Fibroblast of the conjunctiva (primary cell): ENCODE measurements around the gene SIRPB2.
"Not testable (repeated sequence)": the region's sequence is repeated elsewhere in the genome, so short reads cannot be mapped to it uniquely, and the experiment has no call there.

Experiments used
- DNase-seq: peaks from one replicate; pipeline ENCODE4 v3.0.0-alpha.2; 2010; ENCODE audit warnings: low read depth

Gene SIRPB2

DNA sequence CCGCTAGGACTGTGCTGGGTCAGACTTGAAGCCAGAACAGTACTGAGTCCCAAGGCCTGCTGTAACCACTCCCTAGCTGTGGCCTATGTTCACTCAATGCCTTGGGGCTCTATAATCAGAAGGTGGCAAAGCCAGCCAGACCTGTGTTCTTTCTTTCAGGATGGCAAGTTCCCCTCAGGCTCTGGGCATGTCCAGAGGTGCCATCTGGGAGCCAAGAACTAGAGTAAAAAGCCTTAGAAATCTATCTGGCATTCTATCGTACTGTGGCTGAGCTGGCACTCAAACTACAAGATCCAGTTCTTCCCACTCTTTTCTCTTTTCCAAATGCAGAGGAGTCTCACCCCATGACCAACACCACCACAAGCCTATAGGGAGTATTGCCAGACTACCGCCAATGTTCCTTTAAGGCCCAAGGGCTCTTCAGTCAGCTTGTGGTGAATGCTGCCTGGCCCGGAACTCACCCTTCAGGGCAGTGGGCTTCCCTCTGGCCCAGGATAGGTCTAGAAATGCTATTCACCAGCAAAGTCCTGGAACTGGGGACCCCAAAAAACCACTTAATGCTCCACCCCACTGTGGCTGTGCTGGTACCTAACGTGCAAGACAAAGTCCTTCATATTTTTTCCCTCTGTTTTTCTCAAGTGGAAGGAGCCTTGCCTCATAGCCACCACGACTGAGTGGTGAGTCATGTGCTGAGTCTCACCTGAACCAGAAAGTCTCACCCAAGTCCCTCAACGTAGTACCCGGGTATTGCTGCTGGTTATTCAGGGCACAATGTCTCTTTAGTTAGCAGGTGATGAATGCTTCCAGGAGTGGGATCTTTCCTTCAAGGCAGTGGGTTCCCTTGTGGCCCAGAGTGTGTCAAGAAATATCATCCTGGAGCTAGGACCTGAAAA lies 8.6 kb upstream of the SIRPB2 start:
- DNase-seq = no peak

GRCh38 chr20:1497371-1497770 lies 6.2 kb upstream of the SIRPB2 start:
- DNase-seq = not testable (repeated sequence)

- no peak for DNase-seq
Observed at GRCh38 chr20:1496930-1497329, 5.7 kb upstream of the SIRPB2 start.

DNA sequence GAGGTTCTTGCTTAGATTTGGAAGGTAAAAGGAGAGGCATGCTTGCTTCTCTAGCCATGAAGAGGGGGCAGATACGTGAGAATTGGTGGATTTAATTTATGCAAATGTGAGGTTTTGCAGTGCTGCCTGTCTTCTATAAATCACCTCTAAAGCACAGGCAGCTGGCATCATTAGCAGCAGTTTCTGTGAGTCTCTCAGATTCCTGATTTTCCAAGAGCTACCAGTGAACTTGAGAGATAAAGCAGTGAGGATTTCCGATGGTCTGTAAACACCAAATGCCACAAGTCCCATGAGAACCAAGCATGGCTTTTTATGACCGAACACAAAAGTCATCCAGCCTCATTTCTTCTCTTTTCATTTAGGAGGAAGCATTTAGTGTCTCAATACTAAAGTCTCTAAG lies 3.2 kb upstream of the SIRPB2 start:
- DNase-seq = no peak

DNA sequence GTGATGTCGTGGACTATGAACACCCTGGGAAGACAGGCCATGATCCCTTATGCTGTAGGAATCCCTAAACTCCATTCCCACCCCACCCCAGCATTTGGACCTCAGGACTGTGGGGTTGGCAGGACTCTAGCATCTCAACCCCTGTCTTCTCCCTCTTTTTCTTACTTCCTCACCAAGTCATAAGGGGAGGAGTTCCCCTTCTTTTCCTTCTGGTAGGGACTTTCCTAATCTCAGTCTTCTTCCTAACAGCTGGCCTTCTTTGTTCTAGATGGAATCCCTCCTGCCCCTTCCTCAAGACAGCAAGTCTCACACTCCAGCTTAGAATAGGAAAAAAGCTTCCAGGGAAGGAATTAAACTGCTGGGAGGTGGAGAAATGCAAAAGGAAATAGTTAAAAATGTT lies 2.3 kb upstream of the SIRPB2 start:
- no peak for DNase-seq

- DNase-seq = no peak
Observed at GRCh38 chr20:1491860-1492642, 831 bp upstream of the SIRPB2 start.

DNA sequence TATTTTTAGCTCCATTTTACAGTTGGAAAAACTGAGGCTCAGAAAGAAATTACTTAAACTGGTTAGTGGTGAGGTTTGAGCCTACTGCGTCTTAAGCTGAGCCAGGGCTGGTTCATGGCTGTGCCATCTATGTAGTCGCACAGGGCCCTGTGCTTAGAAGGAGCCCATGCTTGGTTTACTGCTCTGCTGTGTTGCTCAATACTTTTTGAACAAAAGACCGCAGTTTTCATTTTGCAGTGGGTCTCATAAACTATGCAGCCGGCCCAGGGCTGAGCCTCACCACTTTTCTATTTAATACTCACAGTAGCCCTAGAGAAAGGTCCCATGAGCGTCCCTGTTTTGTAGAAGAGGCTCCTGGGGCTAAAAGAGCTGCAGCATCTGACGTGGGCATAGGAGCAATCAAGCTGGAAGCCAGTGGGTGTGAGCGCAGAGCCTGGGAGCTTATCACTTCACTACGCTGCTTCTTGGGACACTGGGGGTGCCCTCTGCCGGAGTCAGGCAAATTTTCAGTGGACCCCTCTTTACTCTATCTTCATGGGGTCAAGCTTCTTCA lies 501 bp downstream of the SIRPB2 start:
- no peak for DNase-seq

DNA sequence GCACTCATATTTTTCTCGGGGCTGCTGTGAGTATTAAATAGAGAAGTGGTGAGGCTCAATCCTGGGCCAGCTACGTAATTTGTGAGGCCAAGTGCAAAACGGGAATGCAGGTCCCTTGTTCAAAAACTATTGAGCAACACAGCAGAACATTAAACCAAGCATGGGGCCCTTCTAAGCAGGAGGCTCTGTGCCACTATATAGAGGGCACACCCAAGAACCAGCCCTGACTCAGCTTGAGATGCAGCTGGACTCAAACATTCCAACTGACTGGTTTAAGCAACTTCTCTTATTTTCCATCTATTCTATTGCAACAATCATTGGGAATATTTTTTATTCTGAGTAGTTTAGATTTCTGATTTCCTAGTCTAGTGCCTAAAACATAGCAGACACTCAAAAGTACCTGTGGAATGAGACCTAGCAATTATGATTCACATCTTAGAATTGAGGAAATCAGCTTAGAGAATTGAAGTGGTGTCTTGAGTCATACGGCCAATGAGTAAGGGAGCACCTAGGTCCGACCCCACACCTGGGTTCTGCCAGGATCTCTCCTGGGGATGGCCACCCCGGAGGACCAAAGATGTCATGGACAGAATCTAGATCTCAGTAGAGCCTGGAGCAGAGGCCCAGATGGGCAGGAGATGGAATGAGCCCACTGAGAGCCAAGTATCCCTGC lies 1.3 kb downstream of the SIRPB2 start:
- no peak for DNase-seq

GRCh38 chr20:1489325-1489724 lies 1.9 kb downstream of the SIRPB2 start:
- DNase-seq = no peak

GRCh38 chr20:1486566-1486965 lies 4.7 kb downstream of the SIRPB2 start:
- DNase-seq = no peak

DNA sequence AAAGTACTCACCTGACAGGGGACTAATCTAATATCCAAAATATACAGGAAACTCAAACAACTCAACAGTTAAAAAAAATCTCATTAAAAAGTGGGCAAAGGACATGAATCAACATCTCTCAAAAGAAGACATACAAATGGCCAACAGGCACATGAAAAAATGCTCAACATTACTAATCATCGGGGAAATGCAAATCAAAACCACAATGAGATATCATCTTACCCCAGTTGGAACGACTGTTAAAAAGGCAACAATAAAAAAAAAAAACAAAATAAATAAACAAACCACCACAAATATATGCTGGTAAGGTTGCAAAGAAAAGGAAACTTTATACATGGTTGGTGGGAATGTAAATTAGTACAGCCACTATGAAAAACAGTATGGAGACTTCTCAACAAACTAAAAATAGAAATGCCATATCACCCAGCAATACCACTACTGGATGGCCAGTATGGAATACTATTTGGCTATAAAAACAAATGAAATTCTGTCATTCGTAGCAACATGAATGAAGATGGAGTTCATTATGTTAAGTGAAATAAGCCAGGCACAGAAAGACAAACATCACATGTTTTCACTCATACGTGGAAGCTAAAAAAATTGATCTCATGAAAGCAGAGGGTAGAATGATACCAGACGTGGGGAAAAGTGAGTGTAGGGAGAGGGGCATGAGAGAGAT lies 6.6 kb downstream of the SIRPB2 start:
- no peak for DNase-seq

DNA sequence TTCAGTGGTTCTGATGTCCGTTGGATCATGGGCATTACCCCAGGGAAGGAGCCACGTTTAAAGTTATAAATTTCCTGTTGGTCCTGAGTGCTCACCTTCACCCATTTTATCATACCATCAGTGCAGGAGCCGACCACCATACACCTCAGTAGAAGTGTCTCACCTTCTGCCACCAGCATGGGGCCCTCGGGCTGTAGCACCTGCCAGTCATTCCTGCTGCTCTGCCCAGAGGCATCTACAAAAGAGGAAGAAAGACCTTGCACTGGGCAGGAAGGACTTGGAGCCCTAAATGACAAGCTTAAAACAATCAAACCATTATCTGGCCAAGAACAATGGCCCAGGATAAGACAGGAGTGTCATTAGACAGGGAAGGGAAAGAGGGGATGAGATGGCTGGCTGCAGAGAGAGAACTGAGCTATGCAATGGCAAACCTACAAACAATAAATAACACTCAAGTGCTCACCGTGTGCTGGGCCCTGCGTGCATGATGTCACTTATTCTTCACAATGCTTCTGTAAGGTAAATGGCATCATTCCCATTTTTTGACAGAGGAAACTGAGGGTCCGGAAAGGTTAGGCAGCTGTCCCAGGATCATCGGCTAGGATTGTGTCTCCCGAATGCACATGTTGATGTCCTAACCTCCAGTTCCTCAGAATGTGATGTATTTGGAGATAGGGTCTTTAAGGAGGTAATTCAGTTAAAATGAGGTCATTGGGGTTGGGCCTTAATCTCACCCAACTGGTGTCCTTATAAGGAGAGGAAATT lies 11.2 kb downstream of the SIRPB2 start:
- DNase-seq = no peak

DNA sequence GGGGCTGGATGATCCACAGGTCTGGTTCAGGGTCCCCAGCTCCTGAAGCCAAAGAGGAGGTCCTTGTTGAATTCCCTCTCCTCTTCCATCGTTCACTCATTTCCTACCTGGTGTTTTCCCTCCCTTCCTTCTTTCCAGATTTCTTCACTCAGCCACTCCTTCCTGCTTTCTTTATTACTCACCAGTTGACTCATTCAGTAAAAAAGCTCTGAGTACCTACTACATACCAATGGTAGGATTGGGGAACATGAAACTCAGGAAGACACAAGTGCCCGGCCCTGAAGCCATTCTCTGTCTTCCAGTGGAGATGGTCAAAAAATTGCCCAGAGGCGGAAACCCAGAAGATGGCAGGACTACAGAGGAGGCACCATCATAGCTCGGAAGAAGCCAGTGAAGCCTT lies 12.7 kb downstream of the SIRPB2 start:
- no peak for DNase-seq

GRCh38 chr20:1477896-1478490 lies 13.2 kb downstream of the SIRPB2 start:
- DNase-seq = no peak

DNA sequence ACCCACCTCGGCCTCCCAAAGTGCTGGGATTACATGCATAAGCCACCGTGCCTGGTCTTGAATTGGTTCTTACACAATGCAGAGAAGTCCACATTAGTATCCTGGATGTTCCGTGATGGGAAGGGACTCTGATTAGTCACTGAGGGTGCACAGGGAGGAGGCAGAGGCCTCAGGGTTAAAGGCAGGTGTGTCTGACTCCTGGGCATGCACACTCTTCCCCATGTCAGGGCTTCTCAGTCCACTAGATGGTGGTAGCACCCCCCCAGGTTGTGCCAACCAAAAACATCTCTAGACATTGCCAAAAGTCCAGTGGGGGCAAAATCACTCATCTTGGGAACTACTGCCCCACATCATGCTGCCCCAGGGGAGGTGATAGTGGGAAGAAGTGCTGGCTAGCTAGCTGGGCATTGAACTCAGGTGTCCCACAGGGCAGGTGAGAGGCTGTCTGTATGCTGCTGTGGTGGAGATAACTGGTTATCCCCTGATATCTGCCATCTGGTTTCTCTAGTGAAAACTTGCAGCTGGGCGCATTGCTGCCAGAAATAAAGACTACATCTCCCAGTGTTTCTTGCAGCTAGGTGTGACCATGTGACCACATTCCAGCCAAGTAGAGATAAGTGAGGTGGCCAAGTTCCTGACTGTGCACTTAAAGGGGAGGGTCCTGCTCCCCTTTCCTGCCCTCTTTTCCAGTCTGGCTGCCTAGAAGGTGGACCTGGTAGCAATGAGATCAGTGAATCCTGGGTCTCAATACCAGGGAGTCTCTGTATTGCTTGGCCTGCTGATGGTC lies 16.2 kb downstream of the SIRPB2 start:
- no peak for DNase-seq

DNA sequence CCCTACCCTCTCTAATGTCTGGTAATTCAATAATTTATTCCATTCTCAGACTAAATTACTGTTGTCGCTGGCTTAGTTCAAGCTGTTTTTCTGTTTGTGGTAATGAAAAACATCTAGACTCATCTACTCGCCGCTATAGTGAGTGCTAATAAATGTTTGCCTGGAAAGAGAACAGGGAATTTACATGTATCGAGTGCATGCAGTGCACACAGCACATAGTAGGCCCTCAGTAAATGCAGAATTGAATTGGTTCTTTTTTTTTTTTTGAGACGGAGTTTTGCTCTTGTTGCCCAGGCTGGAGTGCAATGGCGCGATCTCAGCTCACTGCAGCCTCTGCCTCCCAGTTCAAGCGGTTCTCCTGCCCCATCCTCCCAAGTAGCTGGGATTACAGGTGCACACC lies 16.9 kb downstream of the SIRPB2 start:
- no peak for DNase-seq

DNA sequence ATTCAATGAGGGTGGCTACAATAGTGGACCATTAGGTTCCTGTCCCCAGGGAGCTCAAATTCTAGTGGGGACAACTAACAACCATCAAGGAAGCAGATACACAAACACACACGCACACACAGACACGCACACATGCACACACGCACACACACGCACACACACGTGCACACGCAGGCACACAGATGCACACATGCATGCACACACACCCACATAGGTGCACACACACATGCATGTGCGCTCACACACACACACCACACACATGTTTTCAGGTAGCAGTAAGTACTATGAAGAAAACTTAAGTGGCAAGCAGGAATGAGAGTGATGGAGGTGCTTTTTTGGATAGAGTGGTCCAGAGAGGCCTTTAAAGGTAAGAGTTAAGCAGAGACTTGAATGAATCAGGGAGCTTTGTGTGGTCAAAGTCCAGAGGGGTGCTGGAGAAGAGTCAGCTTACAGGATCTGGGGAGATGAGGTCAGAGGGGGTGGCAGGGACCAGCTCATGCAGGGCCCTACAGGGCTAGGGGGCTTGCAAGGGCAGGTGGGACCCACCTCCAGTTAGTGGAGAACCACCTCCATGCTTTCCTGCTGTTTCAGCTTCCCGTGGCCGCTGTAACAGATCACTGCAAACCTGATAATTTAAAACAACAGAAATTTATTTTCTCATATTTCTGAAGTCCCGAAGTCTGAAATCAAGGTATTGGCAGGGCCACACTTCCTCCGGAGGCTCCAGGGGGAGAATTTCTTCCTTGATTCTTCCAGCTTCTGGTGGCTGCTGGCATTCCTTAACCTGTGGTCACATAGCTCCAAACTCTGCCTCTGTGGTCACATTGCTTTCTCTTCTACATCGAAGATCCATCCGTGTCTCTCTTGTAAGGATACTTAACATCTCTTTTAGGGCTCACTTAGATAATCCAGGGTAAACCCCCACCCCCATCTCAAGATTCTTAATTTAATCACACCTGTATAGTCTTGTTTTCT lies 17.7 kb downstream of the SIRPB2 start:
- DNase-seq = no peak

- no peak for DNase-seq
Observed at GRCh38 chr20:1472556-1473245, 18.5 kb downstream of the SIRPB2 start.
